K562 (cell line): ENCODE data around the gene ANGEL2.

Experiments
- CBFA2T3 ChIP-seq: fragments of 450-650 bp; IDR thresholded peaks from 2 replicates; pipeline ENCODE4 v1.6.1; 2017
- CBX5 ChIP-seq: IDR thresholded peaks from 2 replicates; pipeline ENCODE4 v1.6.1; 2014; ENCODE audit warnings: low read depth, borderline replicate concordance
- CEBPB ChIP-seq: fragments of 450-650 bp; IDR thresholded peaks from 2 replicates; pipeline ENCODE4 v1.6.1; 2016; ENCODE audit warnings: missing genetic modification characterization, missing compliant biosample characterization
- HDAC3 ChIP-seq: fragments of 450-650 bp; IDR thresholded peaks from 2 replicates; pipeline ENCODE4 v1.6.1; 2018; ENCODE audit warnings: borderline replicate concordance, mild to moderate bottlenecking, moderate library complexity; ENCODE audit not compliant: partially characterized antibody
- JUNB ChIP-seq: fragments of 450-650 bp; formaldehyde crosslinking; conservative IDR thresholded peaks from 2 replicates; pipeline ENCODE4 v1.4.0; 2020; ENCODE audit warnings: mild to moderate bottlenecking
- KLF1 ChIP-seq: fragments of 450-650 bp; IDR thresholded peaks from 2 replicates; pipeline ENCODE4 v1.6.1; 2016; ENCODE audit warnings: missing genetic modification characterization, missing compliant biosample characterization
- POLR2A ChIP-seq: fragments of 450-650 bp; conservative IDR thresholded peaks from 2 replicates; pipeline ENCODE4 v1.6.1; 2016
- POLR2AphosphoS5 ChIP-seq: IDR thresholded peaks from 2 replicates; pipeline ENCODE4 v1.6.1; 2011; ENCODE audit warnings: mild to moderate bottlenecking, low read depth, low read length, moderate library complexity; ENCODE audit not compliant: control insufficient read depth, insufficient read depth
- TF ChIP-seq, protein P1 (sequence below), 3 experiments: IDR thresholded peaks in 2 of 3; conservative IDR thresholded peaks in 1 of 3; 2 replicates each; pipeline ENCODE4 v1.5.1; 2011 to 2012; ENCODE audit warnings: low read length in 3 of 3, mild to moderate bottlenecking in 3 of 3, control low read depth in 2 of 3, improper control_type of control experiment in 1 of 3, inconsistent platforms in 1 of 3, low read depth in 1 of 3, mixed read lengths in 1 of 3, moderate library complexity in 1 of 3; ENCODE audit not compliant: insufficient read depth in 2 of 3
- TF ChIP-seq, protein P2 (sequence below), 2 experiments: fragments of 450-650 bp; formaldehyde crosslinking in 1 of 2; IDR thresholded peaks; 2 replicates each; pipeline versions ENCODE4 v1.4.0 to v1.6.1; 2014 to 2020; ENCODE audit warnings: mild to moderate bottlenecking in 2 of 2, borderline replicate concordance in 1 of 2, low read depth in 1 of 2

DNA sequence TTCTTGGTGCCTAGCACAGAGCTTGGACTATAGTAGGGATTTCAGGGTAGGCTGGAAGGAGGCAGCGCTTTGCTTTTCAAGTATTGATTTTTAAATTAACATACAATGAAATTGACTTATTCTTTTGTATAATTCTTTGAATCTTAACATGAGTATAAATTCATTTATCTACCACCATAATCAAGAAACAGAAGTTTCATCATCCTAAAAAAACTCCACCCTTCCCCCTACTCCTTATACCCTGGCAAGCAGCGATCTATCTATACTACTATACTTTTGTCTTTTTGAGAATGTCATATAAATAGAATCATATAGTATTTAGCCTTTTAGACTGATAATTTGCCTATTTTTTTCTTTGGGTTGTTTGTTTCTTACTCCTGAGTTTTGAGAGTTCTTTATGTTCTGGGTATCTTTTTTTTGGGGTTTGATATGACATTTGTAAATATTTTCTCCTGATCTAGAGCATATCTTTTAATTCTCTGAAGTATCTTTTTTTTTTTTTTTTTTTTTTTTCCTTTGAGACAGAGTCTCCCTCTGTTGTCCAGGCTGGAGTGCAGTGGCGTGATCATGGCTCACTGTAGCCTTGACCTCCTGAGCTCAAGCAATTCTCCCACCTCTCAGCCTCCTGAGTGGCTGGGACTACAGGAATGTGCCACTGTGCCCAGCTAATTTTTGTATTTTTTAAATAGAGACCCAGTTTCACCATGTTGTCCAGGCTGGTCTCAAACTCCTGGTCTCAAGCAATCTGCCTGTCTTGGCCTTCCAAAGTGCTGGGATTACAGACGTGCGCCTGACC lies 41.8 kb upstream of the ANGEL2 start:
- TF ChIP-seq POLR2A (no peak), KLF1 (tag) (no peak), JUNB (CRISPR knock-in tag) (no peak), POLR2AphosphoS5 (no peak), CBFA2T3 (no peak), CEBPB (peak; percentile 69; the same call in 1 of the 2 replicates), CBX5 (no peak), HDAC3 (no peak)
- TF ChIP-seq, protein P1, sequence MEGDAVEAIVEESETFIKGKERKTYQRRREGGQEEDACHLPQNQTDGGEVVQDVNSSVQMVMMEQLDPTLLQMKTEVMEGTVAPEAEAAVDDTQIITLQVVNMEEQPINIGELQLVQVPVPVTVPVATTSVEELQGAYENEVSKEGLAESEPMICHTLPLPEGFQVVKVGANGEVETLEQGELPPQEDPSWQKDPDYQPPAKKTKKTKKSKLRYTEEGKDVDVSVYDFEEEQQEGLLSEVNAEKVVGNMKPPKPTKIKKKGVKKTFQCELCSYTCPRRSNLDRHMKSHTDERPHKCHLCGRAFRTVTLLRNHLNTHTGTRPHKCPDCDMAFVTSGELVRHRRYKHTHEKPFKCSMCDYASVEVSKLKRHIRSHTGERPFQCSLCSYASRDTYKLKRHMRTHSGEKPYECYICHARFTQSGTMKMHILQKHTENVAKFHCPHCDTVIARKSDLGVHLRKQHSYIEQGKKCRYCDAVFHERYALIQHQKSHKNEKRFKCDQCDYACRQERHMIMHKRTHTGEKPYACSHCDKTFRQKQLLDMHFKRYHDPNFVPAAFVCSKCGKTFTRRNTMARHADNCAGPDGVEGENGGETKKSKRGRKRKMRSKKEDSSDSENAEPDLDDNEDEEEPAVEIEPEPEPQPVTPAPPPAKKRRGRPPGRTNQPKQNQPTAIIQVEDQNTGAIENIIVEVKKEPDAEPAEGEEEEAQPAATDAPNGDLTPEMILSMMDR (IDR thresholded peaks at IDR 0.05 in 2 of 3, conservative IDR thresholded peaks at IDR 0.05 in 1 of 3; ENCODE audit: insufficient read depth in 2 of 3, low read depth in 1 of 3, low read length in 3 of 3): no peak
- TF ChIP-seq, protein P2, sequence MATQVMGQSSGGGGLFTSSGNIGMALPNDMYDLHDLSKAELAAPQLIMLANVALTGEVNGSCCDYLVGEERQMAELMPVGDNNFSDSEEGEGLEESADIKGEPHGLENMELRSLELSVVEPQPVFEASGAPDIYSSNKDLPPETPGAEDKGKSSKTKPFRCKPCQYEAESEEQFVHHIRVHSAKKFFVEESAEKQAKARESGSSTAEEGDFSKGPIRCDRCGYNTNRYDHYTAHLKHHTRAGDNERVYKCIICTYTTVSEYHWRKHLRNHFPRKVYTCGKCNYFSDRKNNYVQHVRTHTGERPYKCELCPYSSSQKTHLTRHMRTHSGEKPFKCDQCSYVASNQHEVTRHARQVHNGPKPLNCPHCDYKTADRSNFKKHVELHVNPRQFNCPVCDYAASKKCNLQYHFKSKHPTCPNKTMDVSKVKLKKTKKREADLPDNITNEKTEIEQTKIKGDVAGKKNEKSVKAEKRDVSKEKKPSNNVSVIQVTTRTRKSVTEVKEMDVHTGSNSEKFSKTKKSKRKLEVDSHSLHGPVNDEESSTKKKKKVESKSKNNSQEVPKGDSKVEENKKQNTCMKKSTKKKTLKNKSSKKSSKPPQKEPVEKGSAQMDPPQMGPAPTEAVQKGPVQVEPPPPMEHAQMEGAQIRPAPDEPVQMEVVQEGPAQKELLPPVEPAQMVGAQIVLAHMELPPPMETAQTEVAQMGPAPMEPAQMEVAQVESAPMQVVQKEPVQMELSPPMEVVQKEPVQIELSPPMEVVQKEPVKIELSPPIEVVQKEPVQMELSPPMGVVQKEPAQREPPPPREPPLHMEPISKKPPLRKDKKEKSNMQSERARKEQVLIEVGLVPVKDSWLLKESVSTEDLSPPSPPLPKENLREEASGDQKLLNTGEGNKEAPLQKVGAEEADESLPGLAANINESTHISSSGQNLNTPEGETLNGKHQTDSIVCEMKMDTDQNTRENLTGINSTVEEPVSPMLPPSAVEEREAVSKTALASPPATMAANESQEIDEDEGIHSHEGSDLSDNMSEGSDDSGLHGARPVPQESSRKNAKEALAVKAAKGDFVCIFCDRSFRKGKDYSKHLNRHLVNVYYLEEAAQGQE (IDR thresholded peaks at IDR 0.05; ENCODE audit: borderline replicate concordance): no peak
- TF ChIP-seq, protein P2 (CRISPR knock-in tag; IDR thresholded peaks at IDR 0.05; ENCODE audit: low read depth): no peak
